ENCODE data around the gene HLA-DPA1.

Gene HLA-DPA1

DNA sequence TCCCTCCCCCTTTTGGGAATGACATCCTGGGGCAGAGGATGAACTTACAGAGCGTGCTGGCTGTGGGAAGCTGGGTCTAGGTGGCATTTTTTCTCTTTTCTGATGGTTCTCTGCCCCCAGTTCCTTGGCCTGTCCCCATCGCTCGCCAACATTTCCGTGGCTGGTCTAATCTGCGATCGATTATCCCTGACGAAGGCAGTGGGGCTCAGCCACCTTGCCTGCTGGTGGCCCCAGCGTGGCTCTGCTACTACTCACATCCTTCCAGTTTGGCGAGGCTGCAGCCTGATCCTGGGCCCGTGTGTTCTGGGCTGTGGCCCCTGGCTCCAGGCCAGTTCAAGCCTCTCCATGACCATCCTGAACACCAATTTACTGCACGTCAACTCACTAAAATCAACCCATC is 57.7 kb downstream of the HLA-DPA1 start:
- 90 to 96% methylated on average over 9 to 10 of the region's 11 CpGs for WGBS, 2 experiments (ENCODE audit: insufficient coverage in 2 of 2)
- no peaks in the 10 kb centered on the region for H3K4me1 ChIP-seq (ENCODE audit: control insufficient read depth, insufficient read depth, low read length, poor library complexity, severe bottlenecking)
- H3K27ac ChIP-seq (ENCODE audit: low read depth, low read length, severe bottlenecking), result no peak overlapping the region
- H3K4me3 ChIP-seq (ENCODE audit: extremely low read depth, insufficient read depth, low read length, poor library complexity, severe bottlenecking), result no peak overlapping the region
- no peaks in the 10 kb centered on the region for H3K9me3 ChIP-seq (ENCODE audit: control insufficient read depth, low read length)
- no peaks in the 10 kb centered on the region for H3K36me3 ChIP-seq (ENCODE audit: control insufficient read depth, insufficient read depth, low read length)

DNA sequence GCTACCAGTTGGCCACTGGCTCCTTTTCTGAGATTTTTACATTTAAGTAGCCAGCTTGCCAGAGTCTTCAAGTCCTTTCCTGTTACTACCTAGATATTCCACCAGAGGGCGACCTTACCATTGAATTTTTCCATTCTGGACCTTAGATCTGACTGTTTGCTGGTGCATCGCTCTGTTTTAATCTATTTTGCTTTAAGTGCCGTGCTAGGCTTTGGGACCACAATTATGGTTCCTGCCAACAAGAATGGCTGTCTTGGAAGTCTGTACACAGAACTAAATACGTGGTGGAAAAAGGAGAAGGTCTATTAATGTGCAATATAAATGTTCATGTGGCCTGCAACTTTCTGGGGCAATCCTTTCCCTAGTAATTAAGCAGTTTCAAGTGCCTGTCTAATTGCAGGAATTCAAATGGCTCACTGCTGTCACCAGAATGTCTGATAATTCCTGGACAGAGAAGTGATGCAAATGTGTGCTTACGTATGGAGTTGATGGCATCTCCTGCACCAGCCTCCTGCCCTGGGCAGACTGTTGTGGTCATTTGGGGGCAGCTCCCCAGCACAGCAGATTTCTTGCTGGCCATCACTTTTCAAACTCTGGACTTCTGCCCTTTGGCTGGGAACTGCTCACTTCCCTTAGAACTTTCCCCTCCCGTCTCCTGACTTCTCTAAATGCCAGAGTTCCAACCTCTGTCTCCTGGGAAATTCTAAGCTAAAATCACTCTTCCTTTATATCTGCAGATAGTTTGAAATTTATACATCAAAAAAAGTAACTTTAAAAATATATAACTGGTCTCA is 58.4 kb downstream of the HLA-DPA1 start:
- 29 to 44% methylated on average over 5 of the region's 6 CpGs for WGBS, 2 experiments (ENCODE audit: insufficient coverage in 2 of 2)
- no peaks in the 10 kb centered on the region for H3K36me3 ChIP-seq (ENCODE audit: control insufficient read depth, insufficient read depth, low read length)

More for the DNA sequence above, 58.4 kb downstream of the HLA-DPA1 start:
- H3K4me1 ChIP-seq (ENCODE audit: control insufficient read depth, insufficient read depth, low read length, poor library complexity, severe bottlenecking), result no peaks in the 10 kb centered on the region
- H3K27ac ChIP-seq (ENCODE audit: low read depth, low read length, severe bottlenecking), result no peak overlapping the region
- H3K4me3 ChIP-seq (ENCODE audit: extremely low read depth, insufficient read depth, low read length, poor library complexity, severe bottlenecking), result no peak overlapping the region
- no peaks in the 10 kb centered on the region for H3K9me3 ChIP-seq (ENCODE audit: control insufficient read depth, low read length)

All from mesodermal cell (in vitro differentiated cells).